ENCODE measurements around the gene MAD1L1. TPM values are rescaled to one million over a fixed set of nuclear protein-coding genes. Genes with fewer than 3 reads are reported as not detected.
A peak's percentile ranks its signal among the peaks of the same experiment; 100 is the strongest.

Gene MAD1L1
- total RNA-seq, 1 experiment from 2014 or later, result 43.8 TPM

DNA sequence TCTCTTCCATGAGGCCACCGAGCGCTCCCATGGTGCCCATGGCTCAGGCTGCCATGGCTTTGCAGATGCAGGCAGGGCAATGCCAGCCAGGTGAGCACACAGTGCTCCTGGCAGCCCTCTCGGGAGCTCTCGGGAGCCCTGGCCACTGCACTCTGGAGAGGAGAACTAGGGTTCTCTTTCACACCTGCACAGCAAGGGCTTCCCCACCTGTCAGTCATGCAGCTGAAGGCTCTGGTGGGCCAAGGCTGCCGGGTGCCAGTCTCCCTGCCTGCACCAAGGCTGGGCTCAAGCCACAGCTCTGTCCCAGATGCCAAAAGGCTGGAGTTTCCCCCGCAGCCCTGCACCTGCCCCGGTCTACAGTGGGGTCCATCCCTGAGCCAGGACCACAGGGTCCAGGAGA, 41.9 kb upstream of the MAD1L1 start:
- POLR2A ChIA-PET, result interaction anchor here (0.5 kb wide), 1 partner anchor 13 kb away, joined by 4 read pairs; no protein-coding TSS in a partner anchor
- H3K27ac Mint-ChIP-seq, result 0 out of 2 replicates have a peak overlapping the region, but pooled peaks have one; percentile 63
- ATAC-seq (no peak), DNase-seq (ENCODE audit: low spot score) (no peak)
- TF ChIP-seq ESRRA (CRISPR knock-in tag; IDR thresholded peaks at IDR 0.05; ENCODE audit: borderline replicate concordance), result no peak
- TF ChIP-seq ZNF671 (CRISPR knock-in tag; IDR thresholded peaks at IDR 0.05), result no peak
- no peak for TF ChIP-seq JUN (CRISPR knock-in tag; IDR thresholded peaks at IDR 0.05)
- TF ChIP-seq, protein P1, sequence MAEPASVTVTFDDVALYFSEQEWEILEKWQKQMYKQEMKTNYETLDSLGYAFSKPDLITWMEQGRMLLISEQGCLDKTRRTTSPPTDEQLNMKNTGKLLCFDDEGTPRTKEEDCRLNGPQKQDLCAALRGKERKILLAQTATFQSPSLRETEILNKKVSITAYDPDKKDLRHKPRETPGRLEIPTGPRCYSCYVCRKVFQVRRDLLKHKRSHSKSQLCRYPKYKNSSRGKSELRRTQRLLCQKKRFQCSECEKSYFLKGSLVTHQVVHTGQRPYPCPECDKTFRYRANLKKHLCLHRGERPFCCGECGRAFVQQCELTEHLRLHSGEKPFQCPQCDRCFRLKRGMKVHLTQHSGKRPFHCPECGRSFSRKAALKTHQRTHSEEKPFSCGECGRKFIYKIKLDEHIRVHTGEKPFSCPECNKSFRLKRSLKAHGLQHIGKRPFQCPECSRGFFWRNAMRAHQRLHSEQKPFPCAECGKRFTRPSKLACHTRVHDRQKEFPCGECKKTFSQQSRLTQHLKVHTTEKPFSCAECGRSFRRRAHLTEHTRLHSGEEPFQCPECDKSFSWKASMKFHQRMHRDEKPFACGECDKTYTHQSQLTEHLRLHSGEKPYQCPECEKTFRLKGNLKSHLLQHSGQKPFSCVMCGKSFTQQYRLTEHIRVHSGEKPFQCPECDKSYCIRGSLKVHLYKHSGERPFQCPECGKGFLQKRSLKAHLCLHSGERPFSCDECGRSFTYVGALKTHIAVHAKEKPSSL (CRISPR knock-in tag; conservative IDR thresholded peaks at IDR 0.05), result no peak
- no peak for TF ChIP-seq TCF7 (CRISPR knock-in tag; IDR thresholded peaks at IDR 0.05; ENCODE audit: low read depth)
- TF ChIP-seq, protein P2, sequence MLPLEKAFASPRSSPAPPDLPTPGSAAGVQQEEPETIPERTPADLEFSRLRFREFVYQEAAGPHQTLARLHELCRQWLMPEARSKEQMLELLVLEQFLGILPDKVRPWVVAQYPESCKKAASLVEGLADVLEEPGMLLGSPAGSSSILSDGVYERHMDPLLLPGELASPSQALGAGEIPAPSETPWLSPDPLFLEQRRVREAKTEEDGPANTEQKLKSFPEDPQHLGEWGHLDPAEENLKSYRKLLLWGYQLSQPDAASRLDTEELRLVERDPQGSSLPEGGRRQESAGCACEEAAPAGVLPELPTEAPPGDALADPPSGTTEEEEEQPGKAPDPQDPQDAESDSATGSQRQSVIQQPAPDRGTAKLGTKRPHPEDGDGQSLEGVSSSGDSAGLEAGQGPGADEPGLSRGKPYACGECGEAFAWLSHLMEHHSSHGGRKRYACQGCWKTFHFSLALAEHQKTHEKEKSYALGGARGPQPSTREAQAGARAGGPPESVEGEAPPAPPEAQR (CRISPR knock-in tag; IDR thresholded peaks at IDR 0.05), result no peak
- no peaks in the 10 kb centered on the region for H3K27me3 Mint-ChIP-seq (ENCODE audit: low read depth)
- CTCF ChIA-PET, result interaction anchor here (0.9 to 1.3 kb wide), 2 partner anchors 30 to 73 kb away, joined by 3 to 7 read pairs; no protein-coding TSS in a partner anchor
- peaks cover 9% of the 10 kb centered on the region for H3K36me3 Mint-ChIP-seq
- H3K9me3 Mint-ChIP-seq, result no peaks in the 10 kb centered on the region
- H3K4me1 Mint-ChIP-seq, result peaks cover 15% of the 10 kb centered on the region
- no peak overlapping the region for H3K4me3 Mint-ChIP-seq

DNA sequence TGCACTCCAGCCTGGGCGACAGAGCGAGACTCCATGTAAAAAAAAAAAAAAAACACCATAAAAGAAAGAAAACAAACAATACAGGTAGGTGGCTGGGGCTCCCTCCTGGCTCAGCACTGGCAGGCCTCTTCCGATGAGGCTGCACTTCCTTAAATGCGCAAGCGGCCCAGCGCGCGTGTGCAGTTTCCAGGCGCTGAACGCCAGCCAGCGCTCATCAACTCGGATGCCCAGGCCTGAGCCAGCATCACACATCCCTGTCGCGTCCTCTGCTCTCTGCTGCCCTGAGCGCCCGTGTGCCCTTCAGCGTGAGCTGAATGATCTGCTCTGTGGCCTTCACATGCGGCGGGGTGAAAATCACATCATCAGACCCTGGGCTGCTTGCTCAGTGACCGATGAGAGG, 41.1 kb upstream of the MAD1L1 start:
- Mint-ChIP-seq H3K4me1 (peaks cover 21% of the 10 kb centered on the region), H3K36me3 (peaks cover 15% of the 10 kb centered on the region), H3K4me3 (no peak overlapping the region), H3K9me3 (no peaks in the 10 kb centered on the region), H3K27me3 (ENCODE audit: low read depth) (no peaks in the 10 kb centered on the region), H3K27ac (peak overlapping the region; percentile 94; the same call in 1 of the 2 replicates)
- CTCF ChIA-PET, result interaction anchor here (0.9 kb wide), 1 partner anchor 74 kb away, joined by 7 read pairs; no protein-coding TSS in a partner anchor
- TF ChIP-seq, protein P3, sequence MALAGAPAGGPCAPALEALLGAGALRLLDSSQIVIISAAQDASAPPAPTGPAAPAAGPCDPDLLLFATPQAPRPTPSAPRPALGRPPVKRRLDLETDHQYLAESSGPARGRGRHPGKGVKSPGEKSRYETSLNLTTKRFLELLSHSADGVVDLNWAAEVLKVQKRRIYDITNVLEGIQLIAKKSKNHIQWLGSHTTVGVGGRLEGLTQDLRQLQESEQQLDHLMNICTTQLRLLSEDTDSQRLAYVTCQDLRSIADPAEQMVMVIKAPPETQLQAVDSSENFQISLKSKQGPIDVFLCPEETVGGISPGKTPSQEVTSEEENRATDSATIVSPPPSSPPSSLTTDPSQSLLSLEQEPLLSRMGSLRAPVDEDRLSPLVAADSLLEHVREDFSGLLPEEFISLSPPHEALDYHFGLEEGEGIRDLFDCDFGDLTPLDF (CRISPR knock-in tag; IDR thresholded peaks at IDR 0.05), result no peak
- TF ChIP-seq, protein P4, sequence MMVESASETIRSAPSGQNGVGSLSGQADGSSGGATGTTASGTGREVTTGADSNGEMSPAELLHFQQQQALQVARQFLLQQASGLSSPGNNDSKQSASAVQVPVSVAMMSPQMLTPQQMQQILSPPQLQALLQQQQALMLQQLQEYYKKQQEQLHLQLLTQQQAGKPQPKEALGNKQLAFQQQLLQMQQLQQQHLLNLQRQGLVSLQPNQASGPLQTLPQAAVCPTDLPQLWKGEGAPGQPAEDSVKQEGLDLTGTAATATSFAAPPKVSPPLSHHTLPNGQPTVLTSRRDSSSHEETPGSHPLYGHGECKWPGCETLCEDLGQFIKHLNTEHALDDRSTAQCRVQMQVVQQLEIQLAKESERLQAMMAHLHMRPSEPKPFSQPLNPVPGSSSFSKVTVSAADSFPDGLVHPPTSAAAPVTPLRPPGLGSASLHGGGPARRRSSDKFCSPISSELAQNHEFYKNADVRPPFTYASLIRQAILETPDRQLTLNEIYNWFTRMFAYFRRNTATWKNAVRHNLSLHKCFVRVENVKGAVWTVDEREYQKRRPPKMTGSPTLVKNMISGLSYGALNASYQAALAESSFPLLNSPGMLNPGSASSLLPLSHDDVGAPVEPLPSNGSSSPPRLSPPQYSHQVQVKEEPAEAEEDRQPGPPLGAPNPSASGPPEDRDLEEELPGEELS (CRISPR knock-in tag; IDR thresholded peaks at IDR 0.05), result no peak
- TF ChIP-seq, protein P5, sequence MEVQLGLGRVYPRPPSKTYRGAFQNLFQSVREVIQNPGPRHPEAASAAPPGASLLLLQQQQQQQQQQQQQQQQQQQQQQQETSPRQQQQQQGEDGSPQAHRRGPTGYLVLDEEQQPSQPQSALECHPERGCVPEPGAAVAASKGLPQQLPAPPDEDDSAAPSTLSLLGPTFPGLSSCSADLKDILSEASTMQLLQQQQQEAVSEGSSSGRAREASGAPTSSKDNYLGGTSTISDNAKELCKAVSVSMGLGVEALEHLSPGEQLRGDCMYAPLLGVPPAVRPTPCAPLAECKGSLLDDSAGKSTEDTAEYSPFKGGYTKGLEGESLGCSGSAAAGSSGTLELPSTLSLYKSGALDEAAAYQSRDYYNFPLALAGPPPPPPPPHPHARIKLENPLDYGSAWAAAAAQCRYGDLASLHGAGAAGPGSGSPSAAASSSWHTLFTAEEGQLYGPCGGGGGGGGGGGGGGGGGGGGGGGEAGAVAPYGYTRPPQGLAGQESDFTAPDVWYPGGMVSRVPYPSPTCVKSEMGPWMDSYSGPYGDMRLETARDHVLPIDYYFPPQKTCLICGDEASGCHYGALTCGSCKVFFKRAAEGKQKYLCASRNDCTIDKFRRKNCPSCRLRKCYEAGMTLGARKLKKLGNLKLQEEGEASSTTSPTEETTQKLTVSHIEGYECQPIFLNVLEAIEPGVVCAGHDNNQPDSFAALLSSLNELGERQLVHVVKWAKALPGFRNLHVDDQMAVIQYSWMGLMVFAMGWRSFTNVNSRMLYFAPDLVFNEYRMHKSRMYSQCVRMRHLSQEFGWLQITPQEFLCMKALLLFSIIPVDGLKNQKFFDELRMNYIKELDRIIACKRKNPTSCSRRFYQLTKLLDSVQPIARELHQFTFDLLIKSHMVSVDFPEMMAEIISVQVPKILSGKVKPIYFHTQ (CRISPR knock-in tag; IDR thresholded peaks at IDR 0.05), result no peak
- TF ChIP-seq ZNF317 (CRISPR knock-in tag; IDR thresholded peaks at IDR 0.05; ENCODE audit: borderline replicate concordance, low read depth), result no peak
- no peak for TF ChIP-seq SMAD3 (CRISPR knock-in tag; IDR thresholded peaks at IDR 0.05; ENCODE audit: borderline replicate concordance)
- POLR2A ChIA-PET, result no interaction called here
- DNase-seq (ENCODE audit: low spot score) (no peak), ATAC-seq (no peak)

DNA sequence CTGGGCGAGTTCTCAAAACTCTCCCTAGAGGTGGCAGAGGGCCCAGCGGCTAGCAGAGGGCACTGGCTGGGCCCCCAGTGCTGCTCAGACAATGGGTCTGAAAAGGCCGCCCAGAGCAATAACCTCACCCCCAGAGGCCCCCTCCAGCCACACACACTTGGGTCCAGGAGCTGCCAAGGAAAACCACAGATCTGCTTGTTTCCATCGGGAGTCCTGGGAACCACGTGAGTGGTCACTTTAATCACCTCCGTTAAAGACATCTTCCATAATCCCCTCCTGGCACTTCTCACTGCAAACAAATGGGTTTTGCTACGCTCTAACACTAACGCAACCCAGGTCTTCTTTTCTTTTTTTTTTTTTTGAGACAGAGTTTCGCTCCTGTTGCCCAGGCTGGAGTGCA, 39.3 kb upstream of the MAD1L1 start:
- Mint-ChIP-seq H3K36me3 (peaks cover 15% of the 10 kb centered on the region), H3K27me3 (ENCODE audit: low read depth) (no peaks in the 10 kb centered on the region), H3K4me1 (peaks cover 21% of the 10 kb centered on the region), H3K9me3 (no peaks in the 10 kb centered on the region), H3K27ac (peak overlapping the region; percentile 2; the same call in 1 of the 2 replicates), H3K4me3 (no peak overlapping the region)
- ChIA-PET CTCF (no interaction called here), POLR2A (no interaction called here)
- ATAC-seq, result no peak
- no peak for DNase-seq (ENCODE audit: low spot score)
- TF ChIP-seq, protein P4 (CRISPR knock-in tag; IDR thresholded peaks at IDR 0.05), result no peak
- TF ChIP-seq ZNF263 (CRISPR knock-in tag; IDR thresholded peaks at IDR 0.05; ENCODE audit: low read depth), result no peak
- TF ChIP-seq ZNF232 (CRISPR knock-in tag; IDR thresholded peaks at IDR 0.05), result no peak
- no peak for TF ChIP-seq ZNF138 (CRISPR knock-in tag; conservative IDR thresholded peaks at IDR 0.05)
- no peak for TF ChIP-seq ZNF416 (CRISPR knock-in tag; IDR thresholded peaks at IDR 0.05)
- no peak for TF ChIP-seq ATF1 (CRISPR knock-in tag; IDR thresholded peaks at IDR 0.05)
- TF ChIP-seq RELA (CRISPR knock-in tag; IDR thresholded peaks at IDR 0.05; ENCODE audit: borderline replicate concordance), result no peak
- TF ChIP-seq GABPB1 (CRISPR knock-in tag; IDR thresholded peaks at IDR 0.05), result no peak
